NCI-H2081 (cell line): Measurements from ENCODE around the gene NATD1.

ENCODE experiments used
- DNase-seq, 2 experiments: peaks; one replicate each; lab custom pipeline; 2025; lab: John Stamatoyannopoulos, UW

NATD1 gene

GRCh38 chr17:21192414-21192813 is 60.8 kb downstream of the NATD1 start:
- peak in 1 of 2 experiments; percentile 58 for DNase-seq

GRCh38 chr17:21191698-21192097 is 61.5 kb downstream of the NATD1 start:
- no peak for DNase-seq

- no peak for DNase-seq
These were observed 63.1 kb downstream of the NATD1 start for GRCh38 chr17:21190078-21190477.

GRCh38 chr17:21189361-21189760 is 63.8 kb downstream of the NATD1 start:
- DNase-seq, result no peak
